HCT116 (cell line): Measurements from ENCODE around the gene APLN.

Experiments
- ATF3 ChIP-seq: IDR thresholded peaks from 2 replicates; pipeline ENCODE4 v1.6.1; 2012
- CEBPB ChIP-seq: IDR thresholded peaks from 2 replicates; pipeline ENCODE4 v1.6.1; 2012; ENCODE audit warnings: low read depth
- CTCF ChIP-seq, 3 experiments: fragments of 200-600 bp in 1 of 3; sonication (generic) in 1 of 3; IDR thresholded peaks in 2 of 3; conservative IDR thresholded peaks in 1 of 3; 2 replicates each; pipeline ENCODE4 v1.5.1; 2012 to 2017; ENCODE audit warnings: low read depth in 2 of 3, low read length in 2 of 3, antibody characterized with exemption in 1 of 3, borderline replicate concordance in 1 of 3, control low read depth in 1 of 3, mild to moderate bottlenecking in 1 of 3, mixed read lengths in 1 of 3, mixed run types in 1 of 3, moderate library complexity in 1 of 3; ENCODE audit not compliant: insufficient read depth in 1 of 3
- EGR1 ChIP-seq: IDR thresholded peaks from 2 replicates; pipeline ENCODE4 v1.6.1; 2012; ENCODE audit warnings: low read depth
- ELF1 ChIP-seq: IDR thresholded peaks from 2 replicates; pipeline ENCODE4 v1.6.1; 2012; ENCODE audit warnings: low read depth, borderline replicate concordance
- EZH2phosphoT487 ChIP-seq: fragments of 200-600 bp; IDR thresholded peaks from 2 replicates; pipeline ENCODE4 v1.6.1; 2018; ENCODE audit warnings: antibody characterized with exemption, borderline replicate concordance
- FOSL1 ChIP-seq: IDR thresholded peaks from 2 replicates; pipeline ENCODE4 v1.6.1; 2012; ENCODE audit warnings: low read depth
- JUND ChIP-seq: IDR thresholded peaks from 2 replicates; pipeline ENCODE4 v1.6.1; 2012
- RAD21 ChIP-seq: IDR thresholded peaks from 2 replicates; pipeline ENCODE4 v1.6.1; 2012; ENCODE audit warnings: low read depth, mild to moderate bottlenecking
- REST ChIP-seq: IDR thresholded peaks from 2 replicates; pipeline ENCODE4 v1.6.1; 2012; ENCODE audit warnings: low read depth

GRCh38 chrX:129663171-129663570 is 8.4 kb upstream of the APLN start:
- no peak for TF ChIP-seq CEBPB
- no peak for TF ChIP-seq CTCF (IDR thresholded peaks at IDR 0.05 in 2 of 3, conservative IDR thresholded peaks at IDR 0.05 in 1 of 3; ENCODE audit: borderline replicate concordance in 1 of 3, insufficient read depth in 1 of 3, low read depth in 2 of 3, low read length in 2 of 3)
- no peak for TF ChIP-seq ELF1
- no peak for TF ChIP-seq ATF3
- no peak for TF ChIP-seq EGR1
- no peak for TF ChIP-seq EZH2phosphoT487
- TF ChIP-seq REST, result no peak
- TF ChIP-seq FOSL1, result no peak
- no peak for TF ChIP-seq RAD21
- no peak for TF ChIP-seq JUND
